GM23248 (cell line): ENCODE results near the gene MRPS31.

Source experiments
- EZH2 ChIP-seq: fragments of 200-600 bp; sonication (generic); IDR thresholded peaks from 2 replicates; pipeline ENCODE4 v1.6.1; 2018; ENCODE audit warnings: antibody characterized with exemption, mild to moderate bottlenecking; ENCODE audit not compliant: insufficient read depth, poor library complexity, severe bottlenecking
- EZH2phosphoT487 ChIP-seq: fragments of 200-600 bp; sonication (generic); IDR thresholded peaks from 2 replicates; pipeline ENCODE4 v1.6.1; 2018; ENCODE audit warnings: antibody characterized with exemption, moderate library complexity, mild to moderate bottlenecking, low read depth; ENCODE audit not compliant: insufficient read depth

DNA sequence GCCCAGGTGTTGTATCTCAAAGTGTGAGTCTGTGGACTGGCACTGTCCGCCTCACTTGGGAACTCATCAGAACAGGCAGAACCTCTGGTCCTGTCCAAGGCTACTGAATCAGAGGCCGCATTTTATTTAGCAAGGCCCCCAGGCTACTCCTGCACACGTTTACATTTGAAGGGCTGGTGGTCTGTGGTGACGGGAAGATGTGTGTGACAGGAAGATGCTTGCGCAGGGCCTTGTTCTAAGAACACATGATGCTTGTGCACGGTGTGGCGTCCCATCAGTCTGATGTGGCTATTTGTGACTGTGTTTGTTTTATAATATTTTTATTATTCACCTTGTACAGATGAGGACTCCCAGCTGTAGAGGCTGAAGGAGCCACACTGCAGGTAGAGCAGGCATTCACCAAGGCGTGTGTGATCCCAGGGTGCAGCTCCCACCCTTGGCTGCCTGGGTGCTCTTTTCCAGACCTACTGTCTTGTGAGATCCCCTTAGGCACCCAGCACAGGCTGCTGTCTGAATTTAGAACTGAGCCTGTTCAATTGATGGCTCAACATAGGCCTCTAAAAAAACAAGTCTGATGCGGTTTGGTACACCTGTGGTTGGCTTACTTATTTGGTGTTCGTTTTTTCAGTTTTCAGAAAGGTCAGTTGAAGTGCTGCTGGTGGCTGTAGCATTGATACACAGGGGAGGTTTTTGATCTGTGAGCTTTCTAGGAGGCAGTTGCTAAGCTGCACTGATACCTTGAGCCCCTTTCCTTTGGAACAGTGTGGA, 21.5 kb upstream of the MRPS31 start:
- no peak for TF ChIP-seq EZH2phosphoT487
- TF ChIP-seq EZH2: no peak
